Mesendoderm (in vitro differentiated cells): Measurements from ENCODE around the gene VDAC1.

Source experiments
- DNase-seq: peaks from one replicate; pipeline ENCODE4 v3.0.0; 2013
- H2AK5ac ChIP-seq: 2 replicates; pipeline ENCODE4 v1.6.1; 2013; ENCODE audit warnings: low read length, inconsistent platforms
- H2BK120ac ChIP-seq: 2 replicates; pipeline ENCODE4 v1.6.1; 2013; ENCODE audit warnings: low read depth, mild to moderate bottlenecking, low read length, moderate library complexity, mixed read lengths
- H2BK15ac ChIP-seq: replicated peaks from 2 replicates; pipeline ENCODE4 v1.6.1; 2013; ENCODE audit warnings: low read depth, mild to moderate bottlenecking, moderate library complexity
- H2BK5ac ChIP-seq: 2 replicates; pipeline ENCODE4 v1.6.1; 2013; ENCODE audit warnings: low read length, inconsistent platforms
- H3K18ac ChIP-seq: 2 replicates; pipeline ENCODE4 v1.6.1; 2013; ENCODE audit warnings: mild to moderate bottlenecking, low read length, mixed read lengths
- H3K23ac ChIP-seq: one replicate; pipeline ENCODE4 v1.6.1; 2013; ENCODE audit warnings: low read length
- H3K27ac ChIP-seq: 2 replicates; pipeline ENCODE4 v1.5.1; 2013; ENCODE audit warnings: low read depth, mild to moderate bottlenecking, inconsistent platforms, low read length, moderate library complexity
- H3K27me3 ChIP-seq: 2 replicates; pipeline ENCODE4 v1.6.1; 2013; ENCODE audit warnings: low read length, control low read depth, mild to moderate bottlenecking, inconsistent platforms; ENCODE audit not compliant: insufficient read depth, poor library complexity
- H3K36me3 ChIP-seq: 2 replicates; pipeline ENCODE4 v1.6.1; 2013; ENCODE audit warnings: low read length, inconsistent platforms; ENCODE audit not compliant: control insufficient read depth, insufficient read depth
- H3K4ac ChIP-seq: one replicate; pipeline ENCODE4 v1.6.1; 2013; ENCODE audit warnings: low read depth, mild to moderate bottlenecking, low read length, moderate library complexity
- H3K4me1 ChIP-seq: 2 replicates; pipeline ENCODE4 v1.6.1; 2013; ENCODE audit warnings: low read depth, low read length, inconsistent platforms; ENCODE audit not compliant: control insufficient read depth
- H3K4me2 ChIP-seq: 2 replicates; pipeline ENCODE4 v1.6.1; 2013; ENCODE audit warnings: low read length
- H3K4me3 ChIP-seq: 2 replicates; pipeline ENCODE4 v1.5.1; 2013; ENCODE audit warnings: mild to moderate bottlenecking, low read length
- H3K56ac ChIP-seq: one replicate; pipeline ENCODE4 v1.6.1; 2013; ENCODE audit warnings: low read length
- H3K79me1 ChIP-seq: 2 replicates; pipeline ENCODE4 v1.6.1; 2013; ENCODE audit warnings: low read length, inconsistent platforms
- H3K79me2 ChIP-seq: 2 replicates; pipeline ENCODE4 v1.6.1; 2013; ENCODE audit warnings: mild to moderate bottlenecking, low read length; ENCODE audit not compliant: control insufficient read depth, insufficient read depth
- H3K9ac ChIP-seq: 2 replicates; pipeline ENCODE4 v1.6.1; 2013; ENCODE audit warnings: low read length, inconsistent platforms
- H4K5ac ChIP-seq: one replicate; pipeline ENCODE4 v1.6.1; 2013; ENCODE audit warnings: low read length
- H4K8ac ChIP-seq: one replicate; pipeline ENCODE4 v1.6.1; 2013; ENCODE audit warnings: low read depth, mild to moderate bottlenecking, control low read depth, low read length, moderate library complexity
- WGBS: extraction: QIAGEN DNeasy Blood & Tissue Kit; methylation state at CpG from one replicate; pipeline ENCODE4 v1.1.7; 2013; ENCODE audit warnings: low lambda C conversion rate, missing lambda C conversion rate; ENCODE audit not compliant: insufficient coverage; ENCODE audit errors: extremely low coverage; 5-methylcytosine and 5-hydroxymethylcytosine counted together

The VDAC1 gene

GRCh38 chr5:134047687-134048056, 42.9 kb upstream of the VDAC1 start:
- no peak overlapping the region for H3K4me3 ChIP-seq
- H4K5ac ChIP-seq, result no peak overlapping the region
- no peaks in the 10 kb centered on the region for H3K79me1 ChIP-seq
- no peaks in the 10 kb centered on the region for H3K27me3 ChIP-seq
- H3K56ac ChIP-seq, result no peak overlapping the region
- DNase-seq, result no peak
- no peak overlapping the region for H3K9ac ChIP-seq
- H4K8ac ChIP-seq, result no peak overlapping the region
- H3K4ac ChIP-seq, result no peak overlapping the region
- no peak overlapping the region for H3K23ac ChIP-seq
- H3K79me2 ChIP-seq, result no peaks in the 10 kb centered on the region
- no peak overlapping the region for H2BK120ac ChIP-seq
- no peak overlapping the region for H2AK5ac ChIP-seq
- peaks cover 6% of the 10 kb centered on the region for H3K4me1 ChIP-seq
- H3K36me3 ChIP-seq, result no peaks in the 10 kb centered on the region
- no peak overlapping the region for H3K4me2 ChIP-seq
- no peak overlapping the region for H2BK5ac ChIP-seq
- no CpG with 5 or more reads among the region's 8 CpGs for WGBS
- no peak overlapping the region for H3K27ac ChIP-seq
- H2BK15ac ChIP-seq, result no peak overlapping the region
- no peak overlapping the region for H3K18ac ChIP-seq

- Histone ChIP-seq H3K56ac (no peak overlapping the region), H3K18ac (no peak overlapping the region), H2BK5ac (no peak overlapping the region), H3K23ac (no peak overlapping the region), H3K9ac (no peak overlapping the region), H3K4me2 (no peak overlapping the region), H2AK5ac (peak overlapping the region; percentile 11), H2BK120ac (no peak overlapping the region), H3K79me2 (no peaks in the 10 kb centered on the region), H2BK15ac (no peak overlapping the region), H3K79me1 (no peaks in the 10 kb centered on the region), H4K5ac (no peak overlapping the region), H3K27me3 (no peaks in the 10 kb centered on the region), H3K4me1 (peaks cover 6% of the 10 kb centered on the region), H3K36me3 (no peaks in the 10 kb centered on the region), H3K27ac (no peak overlapping the region), H3K4ac (no peak overlapping the region), H3K4me3 (no peak overlapping the region), H4K8ac (no peak overlapping the region)
- WGBS, result no CpG with 5 or more reads among the region's 6 CpGs
- DNase-seq, result no peak
Observed at GRCh38 chr5:134046801-134047686, 42.3 kb upstream of the VDAC1 start.

- no peaks in the 10 kb centered on the region for H3K36me3 ChIP-seq
- H2AK5ac ChIP-seq, result peak overlapping the region; percentile 11
- no peak overlapping the region for H3K9ac ChIP-seq
- H3K18ac ChIP-seq, result no peak overlapping the region
- no peaks in the 10 kb centered on the region for H3K79me2 ChIP-seq
- H3K23ac ChIP-seq, result no peak overlapping the region
- H2BK15ac ChIP-seq, result no peak overlapping the region
- no peak overlapping the region for H4K5ac ChIP-seq
- H3K56ac ChIP-seq, result no peak overlapping the region
- H3K4me1 ChIP-seq, result peaks cover 6% of the 10 kb centered on the region
- no peaks in the 10 kb centered on the region for H3K79me1 ChIP-seq
- no peak overlapping the region for H4K8ac ChIP-seq
- no peak for DNase-seq
- no peak overlapping the region for H2BK120ac ChIP-seq
- no peaks in the 10 kb centered on the region for H3K27me3 ChIP-seq
- no peak overlapping the region for H3K4ac ChIP-seq
- no CpG with 5 or more reads among the region's 4 CpGs for WGBS
- H3K27ac ChIP-seq, result no peak overlapping the region
- H2BK5ac ChIP-seq, result no peak overlapping the region
- H3K4me3 ChIP-seq, result no peak overlapping the region
- no peak overlapping the region for H3K4me2 ChIP-seq
Observed at GRCh38 chr5:134046330-134046729, 41.6 kb upstream of the VDAC1 start.

GRCh38 chr5:134043793-134044792, 39.3 kb upstream of the VDAC1 start:
- Histone ChIP-seq H3K27ac (no peak overlapping the region), H3K4me1 (peaks cover 2% of the 10 kb centered on the region), H3K23ac (no peak overlapping the region), H4K8ac (no peak overlapping the region), H3K36me3 (no peaks in the 10 kb centered on the region), H2BK15ac (no peak overlapping the region), H3K4me2 (no peak overlapping the region), H3K56ac (no peak overlapping the region), H2AK5ac (no peak overlapping the region), H3K79me1 (no peaks in the 10 kb centered on the region), H2BK5ac (no peak overlapping the region), H3K4me3 (no peak overlapping the region), H3K79me2 (no peaks in the 10 kb centered on the region), H3K9ac (no peak overlapping the region), H2BK120ac (no peak overlapping the region), H3K27me3 (no peaks in the 10 kb centered on the region), H3K4ac (no peak overlapping the region), H3K18ac (no peak overlapping the region), H4K5ac (no peak overlapping the region)
- WGBS, result no CpG with 5 or more reads among the region's 18 CpGs
- no peak for DNase-seq

- Histone ChIP-seq H3K9ac (no peak overlapping the region), H3K56ac (no peak overlapping the region), H4K8ac (no peak overlapping the region), H3K4me2 (no peak overlapping the region), H4K5ac (no peak overlapping the region), H3K27ac (no peak overlapping the region), H2BK120ac (no peak overlapping the region), H3K4ac (no peak overlapping the region), H2AK5ac (no peak overlapping the region), H3K4me3 (no peak overlapping the region), H3K23ac (no peak overlapping the region), H3K36me3 (no peaks in the 10 kb centered on the region), H3K4me1 (peaks cover under 1% of the 10 kb centered on the region), H2BK5ac (no peak overlapping the region), H3K27me3 (no peaks in the 10 kb centered on the region), H2BK15ac (no peak overlapping the region), H3K79me2 (no peaks in the 10 kb centered on the region), H3K18ac (no peak overlapping the region), H3K79me1 (no peaks in the 10 kb centered on the region)
- no CpG with 5 or more reads among the region's 11 CpGs for WGBS
- DNase-seq, result no peak
Observed at GRCh38 chr5:134041570-134042411, 37.0 kb upstream of the VDAC1 start.
